IPS DF 6.9 (cell line): ENCODE measurements around the gene SERPINB12.

ENCODE experiments used
- DNase-seq: peaks from one replicate; pipeline ENCODE4 v3.0.0-alpha.2; 2013; ENCODE audit warnings: low read depth, low spot score
- H3K27ac ChIP-seq: one replicate; pipeline ENCODE4 v1.5.1; 2013; ENCODE audit warnings: low read length, control low read depth
- H3K27me3 ChIP-seq: 2 replicates; pipeline ENCODE4 v1.6.1; 2013; ENCODE audit warnings: mild to moderate bottlenecking, low read length; ENCODE audit not compliant: control insufficient read depth, insufficient read depth
- H3K36me3 ChIP-seq: 2 replicates; pipeline ENCODE4 v1.6.1; 2013; ENCODE audit warnings: low read length; ENCODE audit not compliant: control insufficient read depth, insufficient read depth
- H3K4me1 ChIP-seq: 2 replicates; pipeline ENCODE4 v1.6.1; 2013; ENCODE audit warnings: low read length; ENCODE audit not compliant: control insufficient read depth, insufficient read depth
- H3K4me3 ChIP-seq: 2 replicates; pipeline ENCODE4 v1.5.1; 2013; ENCODE audit warnings: mild to moderate bottlenecking, low read length
- H3K9me3 ChIP-seq: 2 replicates; pipeline ENCODE4 v1.6.1; 2013; ENCODE audit warnings: low read length, inconsistent platforms; ENCODE audit not compliant: control insufficient read depth, insufficient read depth
- WGBS: extraction: QIAGEN DNeasy Blood & Tissue Kit; methylation state at CpG from one replicate; pipeline ENCODE4 v1.1.7; 2013; ENCODE audit warnings: mixed read lengths, missing lambda C conversion rate; ENCODE audit not compliant: insufficient read length, insufficient coverage; 5-methylcytosine and 5-hydroxymethylcytosine counted together

Gene SERPINB12

DNA sequence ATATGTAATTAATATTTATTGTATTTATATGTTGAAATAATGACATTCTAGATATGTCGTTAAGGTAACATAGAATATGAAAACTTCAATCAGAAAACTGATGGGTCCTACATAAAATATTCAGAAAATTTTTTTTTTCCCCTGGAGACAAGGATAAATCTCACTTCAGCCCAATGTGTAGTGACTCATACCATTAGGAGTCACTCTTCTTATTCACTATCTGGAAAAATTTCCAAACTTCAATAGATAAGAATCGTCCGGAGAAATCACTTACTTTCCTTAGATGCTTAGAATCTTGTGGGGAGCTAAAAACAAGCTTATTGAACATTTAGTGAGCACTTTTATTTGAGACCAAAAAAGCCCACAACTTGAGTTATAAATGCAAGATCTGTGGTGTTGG, 49.6 kb downstream of the SERPINB12 start:
- no CpG with 5 or more reads among the region's 3 CpGs for WGBS
- DNase-seq = no peak
- no peak overlapping the region for H3K4me3 ChIP-seq

DNA sequence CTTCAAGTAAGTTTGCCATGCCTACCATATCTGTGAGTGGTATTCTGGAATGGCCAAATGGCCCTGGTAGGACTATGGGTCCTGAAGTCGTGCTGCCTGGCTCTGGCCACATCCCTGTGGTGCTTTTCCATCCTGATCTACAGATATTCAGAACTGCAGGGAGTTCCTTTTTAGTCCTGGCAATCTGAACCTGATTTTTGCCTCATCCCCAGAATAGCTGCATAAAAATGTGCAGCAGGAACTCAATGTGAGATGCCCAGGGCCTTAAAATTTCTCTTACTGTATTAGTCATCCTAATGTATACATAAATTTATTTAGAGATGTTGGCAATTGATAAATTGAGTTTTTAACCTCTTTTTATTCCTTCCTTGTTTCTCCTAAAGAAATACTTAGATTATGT, 50.3 kb downstream of the SERPINB12 start:
- DNase-seq = no peak
- Histone ChIP-seq H3K27ac (no peak overlapping the region), H3K9me3 (no peaks in the 10 kb centered on the region), H3K4me3 (no peak overlapping the region), H3K36me3 (no peaks in the 10 kb centered on the region), H3K4me1 (no peaks in the 10 kb centered on the region), H3K27me3 (no peaks in the 10 kb centered on the region)
- WGBS = no CpG with 5 or more reads among the region's 1 CpG

More for the DNA sequence above, 49.6 kb downstream of the SERPINB12 start:
- H3K36me3 ChIP-seq = no peaks in the 10 kb centered on the region
- no peaks in the 10 kb centered on the region for H3K27me3 ChIP-seq
- no peaks in the 10 kb centered on the region for H3K9me3 ChIP-seq
- no peaks in the 10 kb centered on the region for H3K4me1 ChIP-seq
- H3K27ac ChIP-seq = no peak overlapping the region

DNA sequence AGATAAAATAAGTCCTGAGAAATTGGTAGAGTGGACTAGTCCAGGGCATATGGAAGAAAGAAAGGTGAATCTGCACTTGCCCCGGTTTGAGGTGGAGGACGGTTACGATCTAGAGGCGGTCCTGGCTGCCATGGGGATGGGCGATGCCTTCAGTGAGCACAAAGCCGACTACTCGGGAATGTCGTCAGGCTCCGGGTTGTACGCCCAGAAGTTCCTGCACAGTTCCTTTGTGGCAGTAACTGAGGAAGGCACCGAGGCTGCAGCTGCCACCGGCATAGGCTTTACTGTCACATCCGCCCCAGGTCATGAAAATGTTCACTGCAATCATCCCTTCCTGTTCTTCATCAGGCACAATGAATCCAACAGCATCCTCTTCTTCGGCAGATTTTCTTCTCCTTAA, 54.8 kb downstream of the SERPINB12 start:
- Histone ChIP-seq H3K4me3 (no peak overlapping the region), H3K27me3 (no peaks in the 10 kb centered on the region), H3K36me3 (no peaks in the 10 kb centered on the region), H3K9me3 (no peaks in the 10 kb centered on the region), H3K4me1 (no peaks in the 10 kb centered on the region), H3K27ac (no peak overlapping the region)
- WGBS = no CpG with 5 or more reads among the region's 14 CpGs
- DNase-seq = no peak

DNA sequence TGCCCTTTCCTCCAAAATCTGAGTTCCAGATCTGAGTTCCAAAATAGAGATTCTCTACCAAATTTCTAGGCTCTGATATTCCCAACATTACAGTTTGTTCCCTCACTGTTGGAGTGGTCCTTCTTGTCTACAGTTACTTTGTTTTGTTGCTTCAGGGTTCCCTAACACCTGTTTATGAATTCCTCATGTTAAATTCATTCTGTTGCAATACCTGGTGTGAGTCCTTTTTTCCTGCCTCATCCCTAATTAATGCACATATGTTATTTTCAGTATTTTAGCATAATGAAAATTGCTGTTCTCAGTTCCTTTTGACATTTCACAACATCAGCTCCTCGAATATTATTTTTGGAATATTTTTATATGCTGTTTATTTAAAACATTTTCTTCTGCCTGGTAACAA, 61.2 kb downstream of the SERPINB12 start:
- H3K27ac ChIP-seq = no peak overlapping the region
- no CpG with 5 or more reads among the region's 1 CpG for WGBS
- H3K27me3 ChIP-seq = no peaks in the 10 kb centered on the region
- no peak overlapping the region for H3K4me3 ChIP-seq
- H3K36me3 ChIP-seq = no peaks in the 10 kb centered on the region
- no peak for DNase-seq
- H3K9me3 ChIP-seq = no peaks in the 10 kb centered on the region
- H3K4me1 ChIP-seq = no peaks in the 10 kb centered on the region

DNA sequence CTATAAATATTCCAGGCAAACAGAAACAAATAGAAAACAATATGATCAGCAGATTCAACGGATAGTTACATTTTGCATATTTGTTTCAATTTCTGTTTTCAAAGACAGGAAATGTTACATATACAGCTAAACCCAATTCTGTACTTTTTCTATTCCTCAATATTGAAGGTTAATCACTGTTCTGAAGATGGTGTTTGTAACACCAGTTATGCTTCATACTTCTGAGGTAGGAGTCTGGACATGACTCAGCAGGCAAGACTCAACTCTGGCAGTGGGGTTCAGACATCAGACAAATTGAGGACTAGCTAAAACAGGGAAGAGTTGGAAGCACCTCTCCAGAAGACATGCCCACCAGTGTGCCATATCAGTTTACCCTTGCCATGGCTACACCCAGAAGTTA, 61.6 kb downstream of the SERPINB12 start:
- Histone ChIP-seq H3K27ac (no peak overlapping the region), H3K4me1 (no peaks in the 10 kb centered on the region), H3K27me3 (no peaks in the 10 kb centered on the region), H3K36me3 (no peaks in the 10 kb centered on the region), H3K9me3 (no peaks in the 10 kb centered on the region), H3K4me3 (no peak overlapping the region)
- WGBS = no CpG with 5 or more reads among the region's 1 CpG
- no peak for DNase-seq

DNA sequence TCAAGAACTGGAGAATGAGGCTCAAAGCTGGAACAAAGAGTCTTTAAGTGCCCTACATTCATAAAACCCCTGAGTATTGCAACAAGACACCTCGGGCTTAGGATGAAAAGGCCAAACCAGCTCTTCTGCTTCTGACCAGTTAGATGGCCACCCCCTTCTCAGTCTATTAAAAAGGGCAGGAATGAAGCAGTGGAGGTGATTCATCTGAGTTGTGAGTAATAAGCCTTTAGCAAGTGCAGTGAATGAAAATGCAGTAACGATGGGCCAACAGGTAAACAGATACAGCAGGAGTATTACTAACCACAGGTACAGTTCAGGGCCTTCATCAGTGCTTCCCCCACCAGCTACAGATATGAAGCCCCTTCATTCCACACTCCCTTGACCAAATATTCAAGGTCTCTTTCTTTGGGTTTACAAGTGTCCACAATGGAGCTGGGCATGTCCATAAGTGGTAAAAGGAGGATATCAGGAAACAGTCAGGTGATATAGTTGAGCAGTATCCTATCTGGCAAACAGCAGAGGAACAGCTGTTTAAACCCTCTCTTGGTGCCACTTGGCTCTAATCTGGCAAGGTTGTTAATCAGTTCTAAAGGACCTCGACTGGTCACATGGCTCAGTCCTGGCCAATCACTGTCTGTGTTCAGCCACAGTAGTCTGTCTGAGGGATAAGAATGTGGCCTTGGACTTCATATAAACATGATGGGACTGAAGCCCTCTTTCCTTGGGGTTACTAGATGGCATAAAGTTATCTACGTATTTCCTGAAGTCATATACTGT, 62.8 kb downstream of the SERPINB12 start:
- H3K9me3 ChIP-seq = no peaks in the 10 kb centered on the region
- no peak overlapping the region for H3K27ac ChIP-seq
- no peak for DNase-seq
- no peaks in the 10 kb centered on the region for H3K4me1 ChIP-seq
- no peaks in the 10 kb centered on the region for H3K36me3 ChIP-seq
- no CpG with 5 or more reads among the region's 4 CpGs for WGBS
- H3K4me3 ChIP-seq = no peak overlapping the region
- H3K27me3 ChIP-seq = no peaks in the 10 kb centered on the region

DNA sequence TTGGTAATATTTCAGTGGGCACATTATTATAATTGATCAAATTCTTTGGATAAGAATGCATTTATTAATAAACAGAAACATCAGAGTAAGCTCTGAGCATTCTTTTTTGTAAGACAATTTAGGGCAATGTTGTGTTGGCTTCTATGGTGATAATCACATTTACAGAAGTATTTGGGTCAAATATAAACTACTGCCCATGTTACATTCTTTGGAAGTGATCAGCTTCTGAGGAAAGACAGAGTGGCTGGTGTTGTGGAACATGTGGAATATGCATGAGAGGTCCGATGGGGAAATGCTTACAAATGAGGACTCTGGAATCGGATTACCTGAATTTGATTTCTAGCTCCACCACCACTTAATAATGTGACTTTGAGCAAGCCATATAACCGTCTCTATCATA, 64.4 kb downstream of the SERPINB12 start:
- no peak for DNase-seq
- H3K27me3 ChIP-seq = no peaks in the 10 kb centered on the region
- no peaks in the 10 kb centered on the region for H3K9me3 ChIP-seq
- no peak overlapping the region for H3K4me3 ChIP-seq
- no peak overlapping the region for H3K27ac ChIP-seq
- no peaks in the 10 kb centered on the region for H3K36me3 ChIP-seq
- no peaks in the 10 kb centered on the region for H3K4me1 ChIP-seq
- no CpG with 5 or more reads among the region's 3 CpGs for WGBS

DNA sequence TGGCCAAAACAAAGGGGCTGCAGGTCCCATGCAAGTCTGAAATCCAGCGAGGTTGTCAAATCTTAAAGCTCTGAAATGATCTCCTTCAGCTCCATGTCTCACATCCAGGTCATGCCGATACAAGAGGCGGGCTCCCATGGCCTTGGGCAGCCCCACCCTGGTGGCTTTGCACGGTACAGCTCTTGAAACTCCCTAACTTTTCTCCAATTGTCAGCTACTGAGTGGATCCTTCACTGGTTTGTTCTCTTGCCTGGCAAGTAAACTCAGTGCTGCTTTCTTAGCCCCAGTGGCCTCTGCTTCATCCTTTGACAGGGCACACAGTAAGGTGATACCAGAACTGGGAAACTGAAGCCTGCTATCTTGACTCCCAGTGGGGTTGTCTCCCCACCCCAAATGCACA, 71.3 kb downstream of the SERPINB12 start:
- Histone ChIP-seq H3K27me3 (no peaks in the 10 kb centered on the region), H3K4me1 (no peaks in the 10 kb centered on the region), H3K9me3 (no peaks in the 10 kb centered on the region), H3K4me3 (no peak overlapping the region), H3K27ac (no peak overlapping the region), H3K36me3 (no peaks in the 10 kb centered on the region)
- WGBS = no CpG with 5 or more reads among the region's 4 CpGs
- no peak for DNase-seq

DNA sequence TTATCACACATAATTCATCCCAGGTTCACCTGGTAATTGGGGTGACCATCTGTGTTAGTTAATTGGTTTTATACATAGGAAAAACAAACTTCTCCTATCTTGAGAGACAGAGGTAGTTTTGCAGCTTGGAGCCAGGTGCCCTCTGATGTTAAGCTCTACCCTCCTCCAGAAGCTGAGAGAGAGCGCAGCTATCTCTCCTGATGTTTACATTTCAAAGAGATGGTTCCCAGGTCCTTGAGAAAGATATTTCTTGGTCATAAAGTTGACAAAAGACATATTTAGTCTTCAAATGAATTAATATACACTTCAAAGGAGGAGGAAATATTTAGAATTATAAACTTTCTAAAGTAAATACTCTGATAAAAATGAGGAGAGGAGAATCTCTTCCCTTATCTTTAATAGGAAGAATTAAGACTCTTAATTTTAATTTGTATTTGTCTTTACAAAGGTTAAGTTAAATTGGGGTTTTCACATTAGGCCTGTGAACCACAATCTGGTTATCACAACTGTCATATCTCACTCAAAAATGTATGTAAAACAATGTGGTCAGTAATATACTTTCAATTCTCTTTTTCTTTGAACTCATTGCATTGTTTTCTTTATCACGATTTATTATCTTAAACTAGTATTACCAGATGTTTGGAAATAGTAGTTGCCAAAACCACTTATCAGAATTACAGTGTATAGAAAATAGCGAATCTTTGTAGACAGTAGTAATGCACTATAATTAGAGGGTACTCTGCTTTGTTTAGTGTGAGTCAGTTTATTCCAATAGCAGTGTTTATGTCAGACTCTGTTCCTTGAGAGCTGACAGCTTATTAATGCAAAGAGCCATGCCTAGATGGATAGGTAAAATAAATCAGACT, 75.1 kb downstream of the SERPINB12 start:
- no peak overlapping the region for H3K27ac ChIP-seq
- H3K4me3 ChIP-seq = no peak overlapping the region
- no peak for DNase-seq
- no peaks in the 10 kb centered on the region for H3K36me3 ChIP-seq
- no peaks in the 10 kb centered on the region for H3K27me3 ChIP-seq
- no peaks in the 10 kb centered on the region for H3K4me1 ChIP-seq
- no peaks in the 10 kb centered on the region for H3K9me3 ChIP-seq
- WGBS = no CpG with 5 or more reads among the region's 3 CpGs

DNA sequence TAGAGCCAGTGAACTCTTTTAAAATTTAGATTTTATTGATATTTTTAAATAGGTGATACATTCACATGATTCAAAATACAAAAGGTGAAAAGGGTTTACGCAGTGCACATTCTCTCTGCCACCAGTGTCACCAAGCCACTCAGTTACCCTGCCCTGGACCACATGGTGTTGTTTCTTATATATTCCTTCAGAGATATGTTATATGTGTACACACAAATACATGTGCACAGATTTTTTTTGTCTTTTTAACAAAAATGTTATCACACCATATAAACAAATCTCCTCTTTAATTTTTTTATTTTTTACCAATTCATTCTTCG, 75.7 kb downstream of the SERPINB12 start:
- no peaks in the 10 kb centered on the region for H3K4me1 ChIP-seq
- 100% methylated on average over 1 of the region's 2 CpGs for WGBS
- no peak overlapping the region for H3K27ac ChIP-seq
- H3K4me3 ChIP-seq = no peak overlapping the region
- H3K27me3 ChIP-seq = no peaks in the 10 kb centered on the region
- H3K36me3 ChIP-seq = no peaks in the 10 kb centered on the region
- H3K9me3 ChIP-seq = no peaks in the 10 kb centered on the region
- no peak for DNase-seq
